T-helper 2 cell treated with Interferon-gamma antibody and Interleukin-4, amounts not matched to agents 5 μg/mL and 100 μg/mL, for 36 hours (primary cell): ENCODE results near the gene DNM1.
A peak's percentile ranks its signal among the peaks of the same experiment; 100 is the strongest.

ENCODE experiments used
- DNase-seq: peaks from one replicate; pipeline ENCODE4 v3.0.0; 2021; ENCODE audit warnings: low spot score
- H3K27ac Mint-ChIP-seq: one replicate; pipeline ENCODE4 v1.8.0; 2021; ENCODE audit warnings: mild to moderate bottlenecking, mixed read lengths
- H3K27me3 Mint-ChIP-seq: one replicate; pipeline ENCODE4 v1.8.0; 2021; ENCODE audit warnings: low read depth, mixed read lengths
- H3K36me3 Mint-ChIP-seq: one replicate; pipeline ENCODE4 v1.8.0; 2021; ENCODE audit warnings: low read depth, mixed read lengths
- H3K4me1 Mint-ChIP-seq: one replicate; pipeline ENCODE4 v1.8.0; 2021; ENCODE audit warnings: low read depth, mixed read lengths
- H3K4me3 Mint-ChIP-seq: one replicate; pipeline ENCODE4 v1.8.0; 2022; ENCODE audit warnings: mild to moderate bottlenecking, moderate library complexity, mixed read lengths
- H3K9me3 Mint-ChIP-seq: one replicate; pipeline ENCODE4 v1.8.0; 2021; ENCODE audit warnings: mixed read lengths

DNM1 gene

GRCh38 chr9:128253140-128253990 lies 50.2 kb downstream of the DNM1 start:
- no peak for DNase-seq
- peaks cover 9% of the 10 kb centered on the region for H3K4me1 Mint-ChIP-seq
- peaks cover 16% of the 10 kb centered on the region for H3K27me3 Mint-ChIP-seq
- H3K27ac Mint-ChIP-seq = no peak overlapping the region
- peaks cover 5% of the 10 kb centered on the region for H3K36me3 Mint-ChIP-seq
- H3K9me3 Mint-ChIP-seq = no peaks in the 10 kb centered on the region
- no peak overlapping the region for H3K4me3 Mint-ChIP-seq

- no peak overlapping the region for H3K4me3 Mint-ChIP-seq
Observed at GRCh38 chr9:128253991-128254346, 50.8 kb downstream of the DNM1 start.

GRCh38 chr9:128254362-128254761 lies 51.2 kb downstream of the DNM1 start:
- peaks cover 9% of the 10 kb centered on the region for H3K4me1 Mint-ChIP-seq
- H3K27me3 Mint-ChIP-seq = peaks cover 16% of the 10 kb centered on the region
- peaks cover 7% of the 10 kb centered on the region for H3K36me3 Mint-ChIP-seq

More at GRCh38 chr9:128253991-128254346, 50.8 kb downstream of the DNM1 start:
- H3K9me3 Mint-ChIP-seq = no peaks in the 10 kb centered on the region
- H3K27me3 Mint-ChIP-seq = peaks cover 16% of the 10 kb centered on the region
- H3K27ac Mint-ChIP-seq = no peak overlapping the region
- DNase-seq = no peak
- H3K36me3 Mint-ChIP-seq = peaks cover 5% of the 10 kb centered on the region
- peaks cover 9% of the 10 kb centered on the region for H3K4me1 Mint-ChIP-seq

GRCh38 chr9:128254855-128255759 lies 51.9 kb downstream of the DNM1 start:
- Mint-ChIP-seq H3K36me3 (peaks cover 9% of the 10 kb centered on the region), H3K4me1 (peaks cover 2% of the 10 kb centered on the region), H3K9me3 (no peaks in the 10 kb centered on the region), H3K27me3 (peaks cover 12% of the 10 kb centered on the region), H3K27ac (no peak overlapping the region), H3K4me3 (no peak overlapping the region)
- DNase-seq = peak; percentile 29

More at GRCh38 chr9:128254362-128254761, 51.2 kb downstream of the DNM1 start:
- Mint-ChIP-seq H3K9me3 (no peaks in the 10 kb centered on the region), H3K4me3 (no peak overlapping the region), H3K27ac (no peak overlapping the region)
- DNase-seq = no peak

GRCh38 chr9:128257086-128257825 lies 54.1 kb downstream of the DNM1 start:
- Mint-ChIP-seq H3K27me3 (peaks cover 2% of the 10 kb centered on the region), H3K36me3 (peaks cover 21% of the 10 kb centered on the region)

GRCh38 chr9:128257907-128258306 lies 54.7 kb downstream of the DNM1 start:
- Mint-ChIP-seq H3K36me3 (peaks cover 22% of the 10 kb centered on the region), H3K4me3 (no peak overlapping the region), H3K27ac (no peak overlapping the region), H3K27me3 (no peaks in the 10 kb centered on the region), H3K4me1 (no peaks in the 10 kb centered on the region), H3K9me3 (no peaks in the 10 kb centered on the region)
- no peak for DNase-seq

More at GRCh38 chr9:128257086-128257825, 54.1 kb downstream of the DNM1 start:
- Mint-ChIP-seq H3K4me3 (no peak overlapping the region), H3K4me1 (no peaks in the 10 kb centered on the region), H3K9me3 (no peaks in the 10 kb centered on the region), H3K27ac (no peak overlapping the region)
- DNase-seq = no peak

- H3K36me3 Mint-ChIP-seq = peaks cover 22% of the 10 kb centered on the region
- no peaks in the 10 kb centered on the region for H3K27me3 Mint-ChIP-seq
- H3K27ac Mint-ChIP-seq = no peak overlapping the region
- H3K4me3 Mint-ChIP-seq = no peak overlapping the region
- no peaks in the 10 kb centered on the region for H3K9me3 Mint-ChIP-seq
- H3K4me1 Mint-ChIP-seq = no peaks in the 10 kb centered on the region
- no peak for DNase-seq
Observed at GRCh38 chr9:128258326-128258725, 55.1 kb downstream of the DNM1 start.

- no peaks in the 10 kb centered on the region for H3K9me3 Mint-ChIP-seq
- peaks cover 22% of the 10 kb centered on the region for H3K36me3 Mint-ChIP-seq
- no peak overlapping the region for H3K4me3 Mint-ChIP-seq
- H3K4me1 Mint-ChIP-seq = no peaks in the 10 kb centered on the region
- no peak overlapping the region for H3K27ac Mint-ChIP-seq
- no peak for DNase-seq
- no peaks in the 10 kb centered on the region for H3K27me3 Mint-ChIP-seq
Observed at GRCh38 chr9:128259156-128259555, 56.0 kb downstream of the DNM1 start.

- H3K4me3 Mint-ChIP-seq = no peak overlapping the region
- no peak for DNase-seq
- H3K9me3 Mint-ChIP-seq = no peaks in the 10 kb centered on the region
- peaks cover 22% of the 10 kb centered on the region for H3K36me3 Mint-ChIP-seq
- no peak overlapping the region for H3K27ac Mint-ChIP-seq
- no peaks in the 10 kb centered on the region for H3K4me1 Mint-ChIP-seq
- H3K27me3 Mint-ChIP-seq = no peaks in the 10 kb centered on the region
Observed at GRCh38 chr9:128260340-128260739, 57.2 kb downstream of the DNM1 start.

- no peak for DNase-seq
- H3K36me3 Mint-ChIP-seq = peaks cover 21% of the 10 kb centered on the region
- H3K27ac Mint-ChIP-seq = no peak overlapping the region
- H3K9me3 Mint-ChIP-seq = no peaks in the 10 kb centered on the region
- no peak overlapping the region for H3K4me3 Mint-ChIP-seq
- H3K4me1 Mint-ChIP-seq = no peaks in the 10 kb centered on the region
- H3K27me3 Mint-ChIP-seq = no peaks in the 10 kb centered on the region
Observed at GRCh38 chr9:128262687-128263086, 59.5 kb downstream of the DNM1 start.

GRCh38 chr9:128265348-128265847 lies 62.2 kb downstream of the DNM1 start:
- H3K4me3 Mint-ChIP-seq = no peak overlapping the region
- H3K27me3 Mint-ChIP-seq = no peaks in the 10 kb centered on the region
- no peak for DNase-seq
- peaks cover 15% of the 10 kb centered on the region for H3K36me3 Mint-ChIP-seq
- H3K4me1 Mint-ChIP-seq = no peaks in the 10 kb centered on the region
- H3K9me3 Mint-ChIP-seq = no peaks in the 10 kb centered on the region
- H3K27ac Mint-ChIP-seq = no peak overlapping the region

- no peaks in the 10 kb centered on the region for H3K27me3 Mint-ChIP-seq
- H3K9me3 Mint-ChIP-seq = no peaks in the 10 kb centered on the region
- DNase-seq = no peak
- H3K4me3 Mint-ChIP-seq = no peak overlapping the region
- H3K4me1 Mint-ChIP-seq = no peaks in the 10 kb centered on the region
- peaks cover 5% of the 10 kb centered on the region for H3K36me3 Mint-ChIP-seq
- no peak overlapping the region for H3K27ac Mint-ChIP-seq
Observed at GRCh38 chr9:128266868-128267590, 63.9 kb downstream of the DNM1 start.

GRCh38 chr9:128271112-128271511 lies 67.9 kb downstream of the DNM1 start:
- peaks cover 8% of the 10 kb centered on the region for H3K36me3 Mint-ChIP-seq
- no peak for DNase-seq
- no peak overlapping the region for H3K27ac Mint-ChIP-seq
- H3K4me3 Mint-ChIP-seq = no peak overlapping the region
- peaks cover 14% of the 10 kb centered on the region for H3K4me1 Mint-ChIP-seq
- no peaks in the 10 kb centered on the region for H3K9me3 Mint-ChIP-seq
- peaks cover 2% of the 10 kb centered on the region for H3K27me3 Mint-ChIP-seq
